ENCODE results near the gene RANBP17. TPM values are rescaled to one million over a fixed set of nuclear protein-coding genes. Genes with fewer than 3 reads are reported as not detected.
A peak's percentile ranks its signal among the peaks of the same experiment; 100 is the strongest.

Gene RANBP17
- total and polyA plus RNA-seq, 2 experiments from 2014 or later: 43.8 to 53.1 TPM

- H3K27ac ChIP-seq (ENCODE audit: low read depth): no peak overlapping the region
- H3K4me3 ChIP-seq: no peak overlapping the region
- peak; percentile 34 for DNase-seq (ENCODE audit: low spot score)
- no peaks in the 10 kb centered on the region for H3K36me3 Mint-ChIP-seq (ENCODE audit: low read depth)
- H3K4me3 Mint-ChIP-seq: no peak overlapping the region
- no peak; the same call in 2 of the 3 replicates for ATAC-seq
- no peaks in the 10 kb centered on the region for H3K36me3 ChIP-seq (ENCODE audit: insufficient read depth)
- H4K20me1 ChIP-seq (replicated peaks; ENCODE audit: insufficient read depth): no peaks in the 10 kb centered on the region
- no peak overlapping the region for H3K27ac Mint-ChIP-seq
- H3K4me2 ChIP-seq: no peak overlapping the region
- peaks cover 4% of the 10 kb centered on the region for H3K27me3 Mint-ChIP-seq (ENCODE audit: insufficient read depth, low read depth, poor library complexity)
- no peaks in the 10 kb centered on the region for H3K4me1 Mint-ChIP-seq
- TF ChIP-seq CTCF (conservative IDR thresholded peaks at IDR 0.05; ENCODE audit: low read depth in 2 of 2) (peak; percentile 36 to 39; a peak in 2 of 4 replicates), CREB1 (CRISPR knock-in tag; IDR thresholded peaks at IDR 0.05; ENCODE audit: low read depth) (no peak), NANOG (IDR thresholded peaks at IDR 0.05; ENCODE audit: borderline replicate concordance) (no peak)
- H3K9me3 Mint-ChIP-seq: no peaks in the 10 kb centered on the region
- H3K79me2 ChIP-seq (replicated peaks; ENCODE audit: insufficient read depth): no peaks in the 10 kb centered on the region
- no peaks in the 10 kb centered on the region for H3K4me1 ChIP-seq (ENCODE audit: insufficient read depth)
- no peaks in the 10 kb centered on the region for H3F3A ChIP-seq (replicated peaks; ENCODE audit: low read depth)
- no peak overlapping the region for H2AFZ ChIP-seq
- no peaks in the 10 kb centered on the region for H3K9me2 ChIP-seq (ENCODE audit: insufficient read depth)
- H3K27me3 ChIP-seq (ENCODE audit: insufficient read depth): no peaks in the 10 kb centered on the region
Observed at GRCh38 chr5:170849374-170849773, 12.4 kb upstream of the RANBP17 start.

GRCh38 chr5:170854566-170854965 lies 7.3 kb upstream of the RANBP17 start:
- Histone ChIP-seq H3K4me3 (no peak overlapping the region), H3K4me2 (no peak overlapping the region), H3K4me1 (ENCODE audit: insufficient read depth) (no peaks in the 10 kb centered on the region), H3K9me2 (ENCODE audit: insufficient read depth) (no peaks in the 10 kb centered on the region), H2AFZ (no peak overlapping the region), H3K79me2 (replicated peaks; ENCODE audit: insufficient read depth) (no peaks in the 10 kb centered on the region), H3K27me3 (ENCODE audit: insufficient read depth) (no peaks in the 10 kb centered on the region), H3K27ac (ENCODE audit: low read depth) (no peak overlapping the region), H3K36me3 (ENCODE audit: insufficient read depth) (no peaks in the 10 kb centered on the region), H3F3A (replicated peaks; ENCODE audit: low read depth) (no peaks in the 10 kb centered on the region), H4K20me1 (replicated peaks; ENCODE audit: insufficient read depth) (no peaks in the 10 kb centered on the region)
- no peaks in the 10 kb centered on the region; the same call in 2 of the 3 replicates for H3K36me3 Mint-ChIP-seq (ENCODE audit: low read depth)
- ATAC-seq (no peak), DNase-seq (ENCODE audit: low spot score) (no peak)
- H3K4me1 Mint-ChIP-seq: no peaks in the 10 kb centered on the region
- peaks cover 4% of the 10 kb centered on the region; the same call in 2 of the 3 replicates for H3K9me3 Mint-ChIP-seq
- H3K4me3 Mint-ChIP-seq: no peak overlapping the region
- H3K27ac Mint-ChIP-seq: no peak overlapping the region
- H3K27me3 Mint-ChIP-seq (ENCODE audit: insufficient read depth, low read depth, poor library complexity): peaks cover 3% of the 10 kb centered on the region
- TF ChIP-seq ETS1 (IDR thresholded peaks at IDR 0.05): no peak
- no peak for TF ChIP-seq POLR2AphosphoS5 (IDR thresholded peaks at IDR 0.05; ENCODE audit: low read depth)
- TF ChIP-seq JUNB (IDR thresholded peaks at IDR 0.05; ENCODE audit: unreplicated experiment): no peak
- no peak for TF ChIP-seq CREB1 (CRISPR knock-in tag; IDR thresholded peaks at IDR 0.05; ENCODE audit: low read depth)
- TF ChIP-seq CTCF (conservative IDR thresholded peaks at IDR 0.05; ENCODE audit: low read depth in 2 of 2): no peak
- TF ChIP-seq STAT1 (IDR thresholded peaks at IDR 0.05; ENCODE audit: unreplicated experiment): no peak
- no peak for TF ChIP-seq EZH2 (IDR thresholded peaks at IDR 0.05; ENCODE audit: low read depth, unreplicated experiment)
- no peak for TF ChIP-seq ZNF331 (CRISPR knock-in tag; IDR thresholded peaks at IDR 0.05; ENCODE audit: low read depth)
- TF ChIP-seq REST (IDR thresholded peaks at IDR 0.05; ENCODE audit: unreplicated experiment): no peak
- TF ChIP-seq NANOG (IDR thresholded peaks at IDR 0.05; ENCODE audit: borderline replicate concordance): no peak
- no peak for TF ChIP-seq ZNF114 (CRISPR knock-in tag; IDR thresholded peaks at IDR 0.05)

All from GM23338 (cell line).